Measurements from ENCODE around the gene COX8C. TPM values are rescaled to one million over a fixed set of nuclear protein-coding genes. Genes with fewer than 3 reads are reported as not detected.

COX8C gene
- total and polyA plus RNA-seq, 10 of the 15 experiments (the other 5 are each of a cell fraction or from before 2014, with no cell fraction given) = 0.15 to 0.20 TPM; not detected in 8

DNA sequence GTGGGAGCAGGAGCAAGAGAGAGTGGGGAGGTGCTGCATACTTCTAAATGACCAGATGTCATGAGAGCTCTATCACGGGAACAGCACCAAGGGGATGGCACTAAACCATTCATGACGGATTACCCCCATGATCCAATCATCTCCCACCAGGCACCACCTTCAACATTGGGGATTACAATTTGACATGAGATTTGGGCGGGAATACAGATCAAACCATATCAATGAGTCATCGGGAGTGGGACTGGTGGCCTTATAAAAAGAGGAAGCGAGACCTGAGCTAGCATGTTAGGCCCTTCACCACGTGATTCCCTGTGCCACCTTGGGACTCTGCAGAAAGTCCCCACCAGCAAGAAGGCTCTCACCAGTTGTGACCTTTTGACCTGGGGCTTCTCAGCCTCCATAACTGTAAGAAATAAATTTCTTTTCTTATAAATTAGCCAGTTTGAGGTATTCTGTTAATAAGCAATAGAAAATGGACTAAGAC lies 28.7 kb downstream of the COX8C start (continued):
- TF ChIP-seq CBX3 (IDR thresholded peaks at IDR 0.05; ENCODE audit: borderline replicate concordance, low read depth) (no peak), SMARCA5 (IDR thresholded peaks at IDR 0.05) (no peak), SREBF1 (IDR thresholded peaks at IDR 0.05; ENCODE audit: low read length) (no peak), RCOR1 (conservative IDR thresholded peaks at IDR 0.05; ENCODE audit: low read depth, low read length) (no peak), E2F4 (IDR thresholded peaks at IDR 0.05; ENCODE audit: low read depth, low read length) (no peak), NFXL1 (IDR thresholded peaks at IDR 0.05; ENCODE audit: borderline replicate concordance) (no peak), YBX1 (IDR thresholded peaks at IDR 0.05) (no peak), NR2C1 (IDR thresholded peaks at IDR 0.05) (peak; percentile 72; the same call in 1 of the 2 replicates), ESRRA (IDR thresholded peaks at IDR 0.05; ENCODE audit: low read length) (no peak), CBX5 (IDR thresholded peaks at IDR 0.05; ENCODE audit: low read depth) (peak; percentile 29; the same call in 1 of the 2 replicates), KAT2A (conservative IDR thresholded peaks at IDR 0.05; ENCODE audit: control insufficient read depth, low read depth, low read length) (no peak), RAD51 (IDR thresholded peaks at IDR 0.05) (peak; percentile 95), MYB (IDR thresholded peaks at IDR 0.05; ENCODE audit: borderline replicate concordance, low read depth, low read length) (0 out of 2 replicates have a peak, but pooled peaks have one; percentile 55), NFYB (IDR thresholded peaks at IDR 0.05; ENCODE audit: insufficient read depth, low read depth, low read length) (no peak), SPI1 (IDR thresholded peaks at IDR 0.05; ENCODE audit: borderline replicate concordance, insufficient read depth, low read depth, low read length) (peak; percentile 97), RB1 (IDR thresholded peaks at IDR 0.05; ENCODE audit: borderline replicate concordance) (peak; percentile 83; the same call in 1 of the 2 replicates), RAD21 (IDR thresholded peaks at IDR 0.05; ENCODE audit: insufficient read depth, low read depth, low read length) (no peak), LARP7 (IDR thresholded peaks at IDR 0.05) (no peak), ZNF217 (IDR thresholded peaks at IDR 0.05) (0 out of 2 replicates have a peak, but pooled peaks have one; percentile 43)
- TF ChIP-seq, protein P1, sequence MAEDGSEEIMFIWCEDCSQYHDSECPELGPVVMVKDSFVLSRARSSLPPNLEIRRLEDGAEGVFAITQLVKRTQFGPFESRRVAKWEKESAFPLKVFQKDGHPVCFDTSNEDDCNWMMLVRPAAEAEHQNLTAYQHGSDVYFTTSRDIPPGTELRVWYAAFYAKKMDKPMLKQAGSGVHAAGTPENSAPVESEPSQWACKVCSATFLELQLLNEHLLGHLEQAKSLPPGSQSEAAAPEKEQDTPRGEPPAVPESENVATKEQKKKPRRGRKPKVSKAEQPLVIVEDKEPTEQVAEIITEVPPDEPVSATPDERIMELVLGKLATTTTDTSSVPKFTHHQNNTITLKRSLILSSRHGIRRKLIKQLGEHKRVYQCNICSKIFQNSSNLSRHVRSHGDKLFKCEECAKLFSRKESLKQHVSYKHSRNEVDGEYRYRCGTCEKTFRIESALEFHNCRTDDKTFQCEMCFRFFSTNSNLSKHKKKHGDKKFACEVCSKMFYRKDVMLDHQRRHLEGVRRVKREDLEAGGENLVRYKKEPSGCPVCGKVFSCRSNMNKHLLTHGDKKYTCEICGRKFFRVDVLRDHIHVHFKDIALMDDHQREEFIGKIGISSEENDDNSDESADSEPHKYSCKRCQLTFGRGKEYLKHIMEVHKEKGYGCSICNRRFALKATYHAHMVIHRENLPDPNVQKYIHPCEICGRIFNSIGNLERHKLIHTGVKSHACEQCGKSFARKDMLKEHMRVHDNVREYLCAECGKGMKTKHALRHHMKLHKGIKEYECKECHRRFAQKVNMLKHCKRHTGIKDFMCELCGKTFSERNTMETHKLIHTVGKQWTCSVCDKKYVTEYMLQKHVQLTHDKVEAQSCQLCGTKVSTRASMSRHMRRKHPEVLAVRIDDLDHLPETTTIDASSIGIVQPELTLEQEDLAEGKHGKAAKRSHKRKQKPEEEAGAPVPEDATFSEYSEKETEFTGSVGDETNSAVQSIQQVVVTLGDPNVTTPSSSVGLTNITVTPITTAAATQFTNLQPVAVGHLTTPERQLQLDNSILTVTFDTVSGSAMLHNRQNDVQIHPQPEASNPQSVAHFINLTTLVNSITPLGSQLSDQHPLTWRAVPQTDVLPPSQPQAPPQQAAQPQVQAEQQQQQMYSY (CRISPR knock-in tag; IDR thresholded peaks at IDR 0.05) = no peak
- TF ChIP-seq, protein P2, sequence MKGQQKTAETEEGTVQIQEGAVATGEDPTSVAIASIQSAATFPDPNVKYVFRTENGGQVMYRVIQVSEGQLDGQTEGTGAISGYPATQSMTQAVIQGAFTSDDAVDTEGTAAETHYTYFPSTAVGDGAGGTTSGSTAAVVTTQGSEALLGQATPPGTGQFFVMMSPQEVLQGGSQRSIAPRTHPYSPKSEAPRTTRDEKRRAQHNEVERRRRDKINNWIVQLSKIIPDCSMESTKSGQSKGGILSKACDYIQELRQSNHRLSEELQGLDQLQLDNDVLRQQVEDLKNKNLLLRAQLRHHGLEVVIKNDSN (IDR thresholded peaks at IDR 0.05; ENCODE audit: borderline replicate concordance, extremely low read length, insufficient read depth, low read depth, low read length) = peak; percentile 75
- TF ChIP-seq, protein P3, sequence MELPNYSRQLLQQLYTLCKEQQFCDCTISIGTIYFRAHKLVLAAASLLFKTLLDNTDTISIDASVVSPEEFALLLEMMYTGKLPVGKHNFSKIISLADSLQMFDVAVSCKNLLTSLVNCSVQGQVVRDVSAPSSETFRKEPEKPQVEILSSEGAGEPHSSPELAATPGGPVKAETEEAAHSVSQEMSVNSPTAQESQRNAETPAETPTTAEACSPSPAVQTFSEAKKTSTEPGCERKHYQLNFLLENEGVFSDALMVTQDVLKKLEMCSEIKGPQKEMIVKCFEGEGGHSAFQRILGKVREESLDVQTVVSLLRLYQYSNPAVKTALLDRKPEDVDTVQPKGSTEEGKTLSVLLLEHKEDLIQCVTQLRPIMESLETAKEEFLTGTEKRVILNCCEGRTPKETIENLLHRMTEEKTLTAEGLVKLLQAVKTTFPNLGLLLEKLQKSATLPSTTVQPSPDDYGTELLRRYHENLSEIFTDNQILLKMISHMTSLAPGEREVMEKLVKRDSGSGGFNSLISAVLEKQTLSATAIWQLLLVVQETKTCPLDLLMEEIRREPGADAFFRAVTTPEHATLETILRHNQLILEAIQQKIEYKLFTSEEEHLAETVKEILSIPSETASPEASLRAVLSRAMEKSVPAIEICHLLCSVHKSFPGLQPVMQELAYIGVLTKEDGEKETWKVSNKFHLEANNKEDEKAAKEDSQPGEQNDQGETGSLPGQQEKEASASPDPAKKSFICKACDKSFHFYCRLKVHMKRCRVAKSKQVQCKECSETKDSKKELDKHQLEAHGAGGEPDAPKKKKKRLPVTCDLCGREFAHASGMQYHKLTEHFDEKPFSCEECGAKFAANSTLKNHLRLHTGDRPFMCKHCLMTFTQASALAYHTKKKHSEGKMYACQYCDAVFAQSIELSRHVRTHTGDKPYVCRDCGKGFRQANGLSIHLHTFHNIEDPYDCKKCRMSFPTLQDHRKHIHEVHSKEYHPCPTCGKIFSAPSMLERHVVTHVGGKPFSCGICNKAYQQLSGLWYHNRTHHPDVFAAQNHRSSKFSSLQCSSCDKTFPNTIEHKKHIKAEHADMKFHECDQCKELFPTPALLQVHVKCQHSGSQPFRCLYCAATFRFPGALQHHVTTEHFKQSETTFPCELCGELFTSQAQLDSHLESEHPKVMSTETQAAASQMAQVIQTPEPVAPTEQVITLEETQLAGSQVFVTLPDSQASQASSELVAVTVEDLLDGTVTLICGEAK (IDR thresholded peaks at IDR 0.05; ENCODE audit: borderline replicate concordance) = no peak

Measured in GM12878 (cell line).